Measurements from ENCODE around the gene TMEM232.

GRCh38 chr5:110377361-110377760 lies 349.1 kb downstream of the TMEM232 start:
- no peak for TF ChIP-seq CTCF (IDR thresholded peaks at IDR 0.05)
- TF ChIP-seq POLR2A (IDR thresholded peaks at IDR 0.05): no peak

Data from thyroid gland (tissue), 4 donors.